ENCODE data around the gene VRTN.

GRCh38 chr14:74347795-74348100, 523 bp upstream of the VRTN start:
- TF ChIP-seq, protein P1, sequence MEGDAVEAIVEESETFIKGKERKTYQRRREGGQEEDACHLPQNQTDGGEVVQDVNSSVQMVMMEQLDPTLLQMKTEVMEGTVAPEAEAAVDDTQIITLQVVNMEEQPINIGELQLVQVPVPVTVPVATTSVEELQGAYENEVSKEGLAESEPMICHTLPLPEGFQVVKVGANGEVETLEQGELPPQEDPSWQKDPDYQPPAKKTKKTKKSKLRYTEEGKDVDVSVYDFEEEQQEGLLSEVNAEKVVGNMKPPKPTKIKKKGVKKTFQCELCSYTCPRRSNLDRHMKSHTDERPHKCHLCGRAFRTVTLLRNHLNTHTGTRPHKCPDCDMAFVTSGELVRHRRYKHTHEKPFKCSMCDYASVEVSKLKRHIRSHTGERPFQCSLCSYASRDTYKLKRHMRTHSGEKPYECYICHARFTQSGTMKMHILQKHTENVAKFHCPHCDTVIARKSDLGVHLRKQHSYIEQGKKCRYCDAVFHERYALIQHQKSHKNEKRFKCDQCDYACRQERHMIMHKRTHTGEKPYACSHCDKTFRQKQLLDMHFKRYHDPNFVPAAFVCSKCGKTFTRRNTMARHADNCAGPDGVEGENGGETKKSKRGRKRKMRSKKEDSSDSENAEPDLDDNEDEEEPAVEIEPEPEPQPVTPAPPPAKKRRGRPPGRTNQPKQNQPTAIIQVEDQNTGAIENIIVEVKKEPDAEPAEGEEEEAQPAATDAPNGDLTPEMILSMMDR (IDR thresholded peaks at IDR 0.05; ENCODE audit: poor library complexity, severe bottlenecking), result no peak
- no peak for TF ChIP-seq POLR2AphosphoS5 (IDR thresholded peaks at IDR 0.05)
- no peak for TF ChIP-seq MXI1 (conservative IDR thresholded peaks at IDR 0.05; ENCODE audit: poor library complexity, severe bottlenecking)
- TF ChIP-seq EZH2 (IDR thresholded peaks at IDR 0.05; ENCODE audit: borderline replicate concordance, insufficient read depth, low read length, poor library complexity, severe bottlenecking), result no peak
- TF ChIP-seq REST (IDR thresholded peaks at IDR 0.05; ENCODE audit: borderline replicate concordance), result no peak
- TF ChIP-seq EP300 (conservative IDR thresholded peaks at IDR 0.05; ENCODE audit: poor library complexity, severe bottlenecking), result no peak
- TF ChIP-seq RAD21 (conservative IDR thresholded peaks at IDR 0.05), result no peak
- TF ChIP-seq TAF1 (IDR thresholded peaks at IDR 0.05; ENCODE audit: low read depth), result no peak
